Measurements from ENCODE around the gene NOVA2.

NOVA2 gene

GRCh38 chr19:45960595-45961235 is 12.9 kb downstream of the NOVA2 start:
- DNase-seq, result peak in 1 of 2 experiments; percentile 11

GRCh38 chr19:45959517-45960025 is 14.1 kb downstream of the NOVA2 start:
- no peak for DNase-seq

GRCh38 chr19:45958769-45959516 is 14.7 kb downstream of the NOVA2 start:
- DNase-seq, result no peak

- no peak for DNase-seq
Observed at GRCh38 chr19:45958320-45958719, 15.3 kb downstream of the NOVA2 start.

GRCh38 chr19:45955905-45956608 is 17.6 kb downstream of the NOVA2 start:
- DNase-seq, result no peak

- peak; percentile 62 to 75 for DNase-seq
Observed at GRCh38 chr19:45954156-45954555, 19.5 kb downstream of the NOVA2 start.

GRCh38 chr19:45953676-45954075 is 20.0 kb downstream of the NOVA2 start:
- DNase-seq, result no peak

- DNase-seq, result peak; percentile 91
Observed at GRCh38 chr19:45952686-45953505, 20.8 kb downstream of the NOVA2 start.

- peak in 1 of 2 experiments; percentile 49 for DNase-seq
Observed at GRCh38 chr19:45952341-45952685, 21.4 kb downstream of the NOVA2 start.

GRCh38 chr19:45947926-45948325 is 25.7 kb downstream of the NOVA2 start:
- no peak for DNase-seq

GRCh38 chr19:45940515-45940805 is 33.2 kb downstream of the NOVA2 start:
- no peak for DNase-seq

- no peak for DNase-seq
Observed at GRCh38 chr19:45939792-45940514, 33.7 kb downstream of the NOVA2 start.

- DNase-seq, result no peak
Observed at GRCh38 chr19:45938733-45939319, 34.8 kb downstream of the NOVA2 start.

- no peak for DNase-seq
Observed at GRCh38 chr19:45935267-45935666, 38.4 kb downstream of the NOVA2 start.

GRCh38 chr19:45934551-45935230 is 39.0 kb downstream of the NOVA2 start:
- no peak for DNase-seq

GRCh38 chr19:45933759-45934158 is 39.9 kb downstream of the NOVA2 start:
- DNase-seq, result no peak

- no peak for DNase-seq
Observed at GRCh38 chr19:45931055-45931454, 42.6 kb downstream of the NOVA2 start.

- DNase-seq, result no peak
Observed at GRCh38 chr19:45929247-45929646, 44.4 kb downstream of the NOVA2 start.

- peak; percentile 78 to 92 for DNase-seq
Observed at GRCh38 chr19:45927565-45928261, 46.0 kb downstream of the NOVA2 start.

- DNase-seq, result no peak
Observed at GRCh38 chr19:45924891-45925447, 48.7 kb downstream of the NOVA2 start.
